ENCODE data around the gene TAB3. TPM values are rescaled to one million over a fixed set of nuclear protein-coding genes. Genes with fewer than 3 reads are reported as not detected.

Gene TAB3
- total RNA-seq, 1 experiment from 2014 or later: 28.4 TPM

DNA sequence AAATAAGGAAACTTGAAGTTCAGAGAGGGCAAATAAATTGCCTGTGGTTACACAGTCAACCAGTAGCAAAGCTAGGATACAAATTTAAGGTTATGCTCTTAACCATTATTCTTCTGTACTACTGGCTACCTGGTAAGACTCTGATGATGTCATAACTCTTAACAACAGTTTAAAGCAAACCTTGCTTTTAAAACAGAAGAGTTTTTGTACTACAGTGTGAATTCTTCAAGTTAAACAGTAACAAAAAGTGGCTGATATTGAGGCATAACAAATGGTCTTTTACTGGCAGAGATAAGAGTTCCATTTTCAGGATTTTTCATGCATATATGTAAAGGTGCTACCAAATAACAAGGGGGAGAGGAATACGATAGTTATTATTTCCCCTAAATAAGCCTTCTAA is 23.4 kb downstream of the TAB3 start:
- no peaks in the 10 kb centered on the region for H3K4me1 Mint-ChIP-seq (ENCODE audit: insufficient read depth, unreplicated experiment)
- intact Hi-C loops (cut with micrococcal nuclease): no loop called here
- DNase-seq (ENCODE audit: unreplicated experiment): no peak
- peaks cover under 1% of the 10 kb centered on the region for H3K27me3 Mint-ChIP-seq (ENCODE audit: insufficient read depth, unreplicated experiment)
- H3K4me3 Mint-ChIP-seq (ENCODE audit: unreplicated experiment): no peak overlapping the region
- H3K27ac Mint-ChIP-seq (ENCODE audit: low read depth, unreplicated experiment): no peak overlapping the region
- H3K36me3 Mint-ChIP-seq (ENCODE audit: insufficient read depth, unreplicated experiment): peaks cover 32% of the 10 kb centered on the region
- no peaks in the 10 kb centered on the region for H3K9me3 Mint-ChIP-seq (ENCODE audit: unreplicated experiment)
- ChIA-PET POLR2A (interaction anchor here (0.6 kb wide), 1 partner anchor 25 kb away, joined by 3 read pairs; no protein-coding TSS in a partner anchor), CTCF (interaction anchor here (1.1 to 2.2 kb wide), 3 partner anchors 9 to 26 kb away, joined by 4 to 5 read pairs (median 4); no protein-coding TSS in a partner anchor)
- TF ChIP-seq, protein P1, sequence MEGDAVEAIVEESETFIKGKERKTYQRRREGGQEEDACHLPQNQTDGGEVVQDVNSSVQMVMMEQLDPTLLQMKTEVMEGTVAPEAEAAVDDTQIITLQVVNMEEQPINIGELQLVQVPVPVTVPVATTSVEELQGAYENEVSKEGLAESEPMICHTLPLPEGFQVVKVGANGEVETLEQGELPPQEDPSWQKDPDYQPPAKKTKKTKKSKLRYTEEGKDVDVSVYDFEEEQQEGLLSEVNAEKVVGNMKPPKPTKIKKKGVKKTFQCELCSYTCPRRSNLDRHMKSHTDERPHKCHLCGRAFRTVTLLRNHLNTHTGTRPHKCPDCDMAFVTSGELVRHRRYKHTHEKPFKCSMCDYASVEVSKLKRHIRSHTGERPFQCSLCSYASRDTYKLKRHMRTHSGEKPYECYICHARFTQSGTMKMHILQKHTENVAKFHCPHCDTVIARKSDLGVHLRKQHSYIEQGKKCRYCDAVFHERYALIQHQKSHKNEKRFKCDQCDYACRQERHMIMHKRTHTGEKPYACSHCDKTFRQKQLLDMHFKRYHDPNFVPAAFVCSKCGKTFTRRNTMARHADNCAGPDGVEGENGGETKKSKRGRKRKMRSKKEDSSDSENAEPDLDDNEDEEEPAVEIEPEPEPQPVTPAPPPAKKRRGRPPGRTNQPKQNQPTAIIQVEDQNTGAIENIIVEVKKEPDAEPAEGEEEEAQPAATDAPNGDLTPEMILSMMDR (IDR thresholded peaks at IDR 0.05; ENCODE audit: unreplicated experiment): no peak
- no TSS peak for BruUV-seq (replicated peaks)

DNA sequence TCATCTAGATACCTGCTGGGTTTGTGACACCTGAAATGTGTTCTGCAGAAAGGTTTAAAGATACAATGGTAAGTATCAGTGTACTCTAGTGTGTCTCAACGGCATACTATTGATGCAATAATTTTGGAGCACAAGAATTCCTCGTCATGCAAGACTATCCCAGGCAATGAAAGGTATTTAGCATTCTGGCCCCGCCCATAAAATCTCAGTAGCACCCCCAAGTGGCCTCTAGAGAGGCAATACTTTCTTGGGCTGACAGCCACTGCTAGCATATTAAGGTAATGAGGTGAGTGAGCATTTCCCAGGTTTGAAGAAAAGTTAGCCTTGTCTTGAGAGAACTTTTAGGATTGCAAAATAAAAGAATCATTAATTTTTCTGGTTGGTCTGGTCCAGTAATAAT is 24.0 kb downstream of the TAB3 start:
- Mint-ChIP-seq H3K4me3 (ENCODE audit: unreplicated experiment) (no peak overlapping the region), H3K36me3 (ENCODE audit: insufficient read depth, unreplicated experiment) (peaks cover 32% of the 10 kb centered on the region), H3K27ac (ENCODE audit: low read depth, unreplicated experiment) (no peak overlapping the region), H3K27me3 (ENCODE audit: insufficient read depth, unreplicated experiment) (peaks cover 6% of the 10 kb centered on the region), H3K4me1 (ENCODE audit: insufficient read depth, unreplicated experiment) (no peaks in the 10 kb centered on the region), H3K9me3 (ENCODE audit: unreplicated experiment) (no peaks in the 10 kb centered on the region)
- DNase-seq (ENCODE audit: unreplicated experiment): peak; percentile 70
- no TSS peak for BruUV-seq (replicated peaks)
- POLR2A ChIA-PET: interaction anchor here (0.7 to 1.6 kb wide), 2 partner anchors 11 to 30 kb away, joined by 4 to 6 read pairs; no protein-coding TSS in a partner anchor
- intact Hi-C loops (cut with micrococcal nuclease): no loop called here
- TF ChIP-seq, protein P1 (IDR thresholded peaks at IDR 0.05; ENCODE audit: unreplicated experiment): peak; percentile 26
- CTCF ChIA-PET: interaction anchor here (0.6 to 2.2 kb wide), 5 partner anchors 10 to 793 kb away, joined by 3 to 5 read pairs (median 4); no protein-coding TSS in a partner anchor

DNA sequence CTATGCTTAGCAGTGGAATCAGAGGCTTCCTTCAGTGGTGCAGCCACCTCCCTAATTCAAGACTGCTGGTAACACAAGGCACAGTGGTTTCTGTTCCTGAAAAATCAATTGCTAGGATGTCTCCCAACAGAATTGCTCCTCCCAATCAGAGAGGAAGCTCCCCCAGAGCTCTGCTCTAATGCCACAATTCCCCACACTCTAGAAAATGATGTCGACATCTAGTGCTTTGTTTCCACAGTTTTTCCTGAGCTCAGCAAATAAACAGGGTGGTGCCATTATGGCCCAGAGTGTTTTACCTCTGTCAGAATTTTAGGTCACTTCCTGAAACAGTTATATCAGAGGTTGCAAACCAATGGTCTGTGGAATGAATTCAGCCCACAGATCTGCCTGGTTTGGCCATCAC is 24.7 kb downstream of the TAB3 start:
- CTCF ChIA-PET: interaction anchor here (0.6 to 2.2 kb wide), 6 partner anchors 11 to 794 kb away, joined by 3 to 5 read pairs (median 4); no protein-coding TSS in a partner anchor
- POLR2A ChIA-PET: interaction anchor here (0.7 to 1.6 kb wide), 2 partner anchors 11 to 31 kb away, joined by 4 to 6 read pairs; no protein-coding TSS in a partner anchor
- H3K27me3 Mint-ChIP-seq (ENCODE audit: insufficient read depth, unreplicated experiment): peaks cover 12% of the 10 kb centered on the region
- H3K9me3 Mint-ChIP-seq (ENCODE audit: unreplicated experiment): no peaks in the 10 kb centered on the region
- no TSS peak for BruUV-seq (replicated peaks)
- H3K4me3 Mint-ChIP-seq (ENCODE audit: unreplicated experiment): no peak overlapping the region
- peaks cover 28% of the 10 kb centered on the region for H3K36me3 Mint-ChIP-seq (ENCODE audit: insufficient read depth, unreplicated experiment)
- H3K27ac Mint-ChIP-seq (ENCODE audit: low read depth, unreplicated experiment): no peak overlapping the region
- DNase-seq (ENCODE audit: unreplicated experiment): no peak
- no peaks in the 10 kb centered on the region for H3K4me1 Mint-ChIP-seq (ENCODE audit: insufficient read depth, unreplicated experiment)
- intact Hi-C loops (cut with micrococcal nuclease): no loop called here
- TF ChIP-seq, protein P1 (IDR thresholded peaks at IDR 0.05; ENCODE audit: unreplicated experiment): no peak

DNA sequence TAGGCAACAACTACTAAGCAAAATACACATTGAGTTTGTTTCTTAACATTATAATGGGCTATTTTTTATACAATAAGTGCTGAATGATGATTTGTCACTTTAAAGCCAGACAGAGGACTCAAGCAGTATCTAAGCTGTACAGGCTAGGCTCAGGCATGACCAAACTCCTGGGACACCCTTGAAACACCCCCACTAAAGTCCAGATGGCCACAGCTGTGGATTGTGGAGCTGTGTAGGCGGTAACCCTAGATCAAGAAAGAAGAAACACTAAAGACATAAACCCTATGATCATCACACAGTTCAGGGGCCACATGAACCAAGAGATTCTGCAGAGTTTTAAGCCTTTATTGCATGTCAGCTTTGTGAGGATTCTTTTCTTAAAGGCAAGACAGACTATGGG is 25.1 kb downstream of the TAB3 start:
- TF ChIP-seq, protein P1 (IDR thresholded peaks at IDR 0.05; ENCODE audit: unreplicated experiment): no peak
- POLR2A ChIA-PET: interaction anchor here (0.7 to 1.6 kb wide), 2 partner anchors 12 to 31 kb away, joined by 4 to 6 read pairs; no protein-coding TSS in a partner anchor
- intact Hi-C loops (cut with micrococcal nuclease): no loop called here
- Mint-ChIP-seq H3K36me3 (ENCODE audit: insufficient read depth, unreplicated experiment) (peaks cover 31% of the 10 kb centered on the region), H3K27me3 (ENCODE audit: insufficient read depth, unreplicated experiment) (peaks cover 16% of the 10 kb centered on the region), H3K27ac (ENCODE audit: low read depth, unreplicated experiment) (no peak overlapping the region), H3K4me3 (ENCODE audit: unreplicated experiment) (no peak overlapping the region), H3K9me3 (ENCODE audit: unreplicated experiment) (no peaks in the 10 kb centered on the region), H3K4me1 (ENCODE audit: insufficient read depth, unreplicated experiment) (no peaks in the 10 kb centered on the region)
- no TSS peak for BruUV-seq (replicated peaks)
- CTCF ChIA-PET: interaction anchor here (0.6 to 2.2 kb wide), 4 partner anchors 15 to 792 kb away, joined by 3 to 5 read pairs (median 3); no protein-coding TSS in a partner anchor
- DNase-seq (ENCODE audit: unreplicated experiment): no peak
